ENCODE results near the gene FOSL2.

The FOSL2 gene

GRCh38 chr2:28394331-28394877 lies 1.7 kb downstream of the FOSL2 start:
- Histone ChIP-seq H3K27me3 (replicated peaks; ENCODE audit: insufficient read depth, low read length) (no peaks in the 10 kb centered on the region), H3F3A (ENCODE audit: insufficient read depth, low read length) (peaks cover 30% of the 10 kb centered on the region), H3K4me2 (ENCODE audit: low read depth, low read length) (peak overlapping the region; percentile 92), H4K20me1 (ENCODE audit: insufficient read depth, low read length) (no peaks in the 10 kb centered on the region), H3K4me1 (ENCODE audit: low read length) (peaks cover 3% of the 10 kb centered on the region; the same call in 1 of the 2 replicates), H2AFZ (ENCODE audit: low read length) (no peak overlapping the region), H3K36me3 (replicated peaks; ENCODE audit: insufficient read depth, low read length) (no peaks in the 10 kb centered on the region), H3K4me3 (ENCODE audit: low read length) (peak overlapping the region; percentile 89), H3K9ac (ENCODE audit: low read length) (peak overlapping the region; percentile 97; the same call in 1 of the 2 replicates), H3K27ac (ENCODE audit: low read length) (no peak overlapping the region), H3K9me2 (replicated peaks; ENCODE audit: insufficient read depth, low read length) (no peaks in the 10 kb centered on the region), H3K9me3 (replicated peaks; ENCODE audit: insufficient read depth, low read length) (no peaks in the 10 kb centered on the region), H3K79me2 (ENCODE audit: low read length) (peaks cover 56% of the 10 kb centered on the region)
- no peak for DNase-seq
- no peak for TF ChIP-seq EZH2phosphoT487 (IDR thresholded peaks at IDR 0.05; ENCODE audit: low read length)
- no peak for TF ChIP-seq EZH2 (optimal IDR thresholded peaks at IDR 0.05; ENCODE audit: low read depth, low read length)
- TF ChIP-seq, protein P1, sequence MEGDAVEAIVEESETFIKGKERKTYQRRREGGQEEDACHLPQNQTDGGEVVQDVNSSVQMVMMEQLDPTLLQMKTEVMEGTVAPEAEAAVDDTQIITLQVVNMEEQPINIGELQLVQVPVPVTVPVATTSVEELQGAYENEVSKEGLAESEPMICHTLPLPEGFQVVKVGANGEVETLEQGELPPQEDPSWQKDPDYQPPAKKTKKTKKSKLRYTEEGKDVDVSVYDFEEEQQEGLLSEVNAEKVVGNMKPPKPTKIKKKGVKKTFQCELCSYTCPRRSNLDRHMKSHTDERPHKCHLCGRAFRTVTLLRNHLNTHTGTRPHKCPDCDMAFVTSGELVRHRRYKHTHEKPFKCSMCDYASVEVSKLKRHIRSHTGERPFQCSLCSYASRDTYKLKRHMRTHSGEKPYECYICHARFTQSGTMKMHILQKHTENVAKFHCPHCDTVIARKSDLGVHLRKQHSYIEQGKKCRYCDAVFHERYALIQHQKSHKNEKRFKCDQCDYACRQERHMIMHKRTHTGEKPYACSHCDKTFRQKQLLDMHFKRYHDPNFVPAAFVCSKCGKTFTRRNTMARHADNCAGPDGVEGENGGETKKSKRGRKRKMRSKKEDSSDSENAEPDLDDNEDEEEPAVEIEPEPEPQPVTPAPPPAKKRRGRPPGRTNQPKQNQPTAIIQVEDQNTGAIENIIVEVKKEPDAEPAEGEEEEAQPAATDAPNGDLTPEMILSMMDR (IDR thresholded peaks at IDR 0.05; ENCODE audit: low read length), result no peak

DNA sequence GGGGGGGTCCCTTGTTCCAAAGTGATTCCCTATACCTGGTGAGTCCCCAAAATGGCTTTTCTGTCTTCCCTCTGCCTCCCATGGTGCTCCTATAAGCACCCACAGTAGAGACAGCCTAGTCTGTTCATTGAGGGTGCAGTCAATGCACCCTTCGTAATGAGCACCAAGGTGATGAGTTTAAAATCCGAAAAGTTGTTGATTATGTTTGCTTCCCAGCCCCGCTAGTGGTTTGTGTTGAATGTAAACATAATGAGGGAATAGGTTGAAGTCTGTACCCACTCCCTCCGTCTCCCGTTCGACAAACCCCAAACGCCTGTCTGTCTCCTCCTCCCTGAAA lies 2.3 kb downstream of the FOSL2 start:
- H3K79me2 ChIP-seq (ENCODE audit: low read length), result peaks cover 62% of the 10 kb centered on the region
- H3K9me2 ChIP-seq (replicated peaks; ENCODE audit: insufficient read depth, low read length), result no peaks in the 10 kb centered on the region
- no peak overlapping the region for H3K4me3 ChIP-seq (ENCODE audit: low read length)
- H2AFZ ChIP-seq (ENCODE audit: low read length), result no peak overlapping the region
- no peak for DNase-seq
- no peak overlapping the region for H3K9ac ChIP-seq (ENCODE audit: low read length)
- H3K36me3 ChIP-seq (replicated peaks; ENCODE audit: insufficient read depth, low read length), result no peaks in the 10 kb centered on the region
- H3K9me3 ChIP-seq (replicated peaks; ENCODE audit: insufficient read depth, low read length), result no peaks in the 10 kb centered on the region
- H4K20me1 ChIP-seq (ENCODE audit: insufficient read depth, low read length), result no peaks in the 10 kb centered on the region
- peak overlapping the region; percentile 92 for H3K4me2 ChIP-seq (ENCODE audit: low read depth, low read length)
- peaks cover 3% of the 10 kb centered on the region; the same call in 1 of the 2 replicates for H3K4me1 ChIP-seq (ENCODE audit: low read length)
- H3K27me3 ChIP-seq (replicated peaks; ENCODE audit: insufficient read depth, low read length), result no peaks in the 10 kb centered on the region
- H3F3A ChIP-seq (ENCODE audit: insufficient read depth, low read length), result peaks cover 28% of the 10 kb centered on the region
- no peak for TF ChIP-seq EZH2phosphoT487 (IDR thresholded peaks at IDR 0.05; ENCODE audit: low read length)
- TF ChIP-seq, protein P1 (IDR thresholded peaks at IDR 0.05; ENCODE audit: low read length), result no peak
- no peak for TF ChIP-seq EZH2 (optimal IDR thresholded peaks at IDR 0.05; ENCODE audit: low read depth, low read length)
- no peak overlapping the region for H3K27ac ChIP-seq (ENCODE audit: low read length)

- Histone ChIP-seq H3K9me3 (replicated peaks; ENCODE audit: insufficient read depth, low read length) (no peaks in the 10 kb centered on the region), H2AFZ (ENCODE audit: low read length) (no peak overlapping the region), H3K4me1 (ENCODE audit: low read length) (peaks cover 3% of the 10 kb centered on the region; the same call in 1 of the 2 replicates), H3K27me3 (replicated peaks; ENCODE audit: insufficient read depth, low read length) (no peaks in the 10 kb centered on the region), H3K4me2 (ENCODE audit: low read depth, low read length) (peak overlapping the region; percentile 92; the same call in 1 of the 2 replicates), H3K9me2 (replicated peaks; ENCODE audit: insufficient read depth, low read length) (no peaks in the 10 kb centered on the region), H3F3A (ENCODE audit: insufficient read depth, low read length) (peaks cover 25% of the 10 kb centered on the region), H3K9ac (ENCODE audit: low read length) (no peak overlapping the region), H3K36me3 (replicated peaks; ENCODE audit: insufficient read depth, low read length) (no peaks in the 10 kb centered on the region), H4K20me1 (ENCODE audit: insufficient read depth, low read length) (no peaks in the 10 kb centered on the region), H3K4me3 (ENCODE audit: low read length) (no peak overlapping the region), H3K79me2 (ENCODE audit: low read length) (peaks cover 66% of the 10 kb centered on the region), H3K27ac (ENCODE audit: low read length) (no peak overlapping the region)
- no peak for DNase-seq
- TF ChIP-seq EZH2 (optimal IDR thresholded peaks at IDR 0.05; ENCODE audit: low read depth, low read length), result no peak
- TF ChIP-seq, protein P1 (IDR thresholded peaks at IDR 0.05; ENCODE audit: low read length), result no peak
Observed at GRCh38 chr2:28395334-28396061, 2.8 kb downstream of the FOSL2 start.
